Measurements from ENCODE around the gene PYCARD.

- TF ChIP-seq EP300 (IDR thresholded peaks at IDR 0.05; ENCODE audit: low read length), result no peak
- TF ChIP-seq CREB1 (IDR thresholded peaks at IDR 0.05), result no peak
- TF ChIP-seq CREB1 (CRISPR knock-in tag; IDR thresholded peaks at IDR 0.05), result no peak
- TF ChIP-seq HBP1 (CRISPR knock-in tag; IDR thresholded peaks at IDR 0.05), result no peak
- TF ChIP-seq SP2 (IDR thresholded peaks at IDR 0.05; ENCODE audit: extremely low read depth, low read depth, low read length, poor library complexity, severe bottlenecking), result no peak
- TF ChIP-seq POLR2AphosphoS5 (IDR thresholded peaks at IDR 0.05; ENCODE audit: control insufficient read depth, insufficient read depth, low read depth, low read length), result no peak
- no peak for TF ChIP-seq HNRNPK (IDR thresholded peaks at IDR 0.05; ENCODE audit: low read depth, low read length, poor library complexity, severe bottlenecking)
- TF ChIP-seq YY1 (IDR thresholded peaks at IDR 0.05; ENCODE audit: borderline replicate concordance in 1 of 3, control insufficient read depth in 1 of 3, extremely low read depth in 1 of 3, insufficient read depth in 3 of 3, insufficient read length in 1 of 3, insufficient replicate concordance in 2 of 3, low read depth in 1 of 3, low read length in 2 of 3), result no peak
- TF ChIP-seq GABPA (tag; conservative IDR thresholded peaks at IDR 0.05; ENCODE audit: low read depth), result no peak
- no peak for TF ChIP-seq FOXJ3 (CRISPR knock-in tag; IDR thresholded peaks at IDR 0.05)
- TF ChIP-seq, protein P1, sequence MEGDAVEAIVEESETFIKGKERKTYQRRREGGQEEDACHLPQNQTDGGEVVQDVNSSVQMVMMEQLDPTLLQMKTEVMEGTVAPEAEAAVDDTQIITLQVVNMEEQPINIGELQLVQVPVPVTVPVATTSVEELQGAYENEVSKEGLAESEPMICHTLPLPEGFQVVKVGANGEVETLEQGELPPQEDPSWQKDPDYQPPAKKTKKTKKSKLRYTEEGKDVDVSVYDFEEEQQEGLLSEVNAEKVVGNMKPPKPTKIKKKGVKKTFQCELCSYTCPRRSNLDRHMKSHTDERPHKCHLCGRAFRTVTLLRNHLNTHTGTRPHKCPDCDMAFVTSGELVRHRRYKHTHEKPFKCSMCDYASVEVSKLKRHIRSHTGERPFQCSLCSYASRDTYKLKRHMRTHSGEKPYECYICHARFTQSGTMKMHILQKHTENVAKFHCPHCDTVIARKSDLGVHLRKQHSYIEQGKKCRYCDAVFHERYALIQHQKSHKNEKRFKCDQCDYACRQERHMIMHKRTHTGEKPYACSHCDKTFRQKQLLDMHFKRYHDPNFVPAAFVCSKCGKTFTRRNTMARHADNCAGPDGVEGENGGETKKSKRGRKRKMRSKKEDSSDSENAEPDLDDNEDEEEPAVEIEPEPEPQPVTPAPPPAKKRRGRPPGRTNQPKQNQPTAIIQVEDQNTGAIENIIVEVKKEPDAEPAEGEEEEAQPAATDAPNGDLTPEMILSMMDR (IDR thresholded peaks at IDR 0.05 in 2 of 3, conservative IDR thresholded peaks at IDR 0.05 in 1 of 3; ENCODE audit: insufficient read depth in 2 of 3, low read depth in 1 of 3, low read length in 3 of 3), result no peak
- TF ChIP-seq, protein P2, sequence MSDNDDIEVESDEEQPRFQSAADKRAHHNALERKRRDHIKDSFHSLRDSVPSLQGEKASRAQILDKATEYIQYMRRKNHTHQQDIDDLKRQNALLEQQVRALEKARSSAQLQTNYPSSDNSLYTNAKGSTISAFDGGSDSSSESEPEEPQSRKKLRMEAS (CRISPR knock-in tag; IDR thresholded peaks at IDR 0.05), result no peak
- no peak for TF ChIP-seq TCF7L2 (IDR thresholded peaks at IDR 0.05; ENCODE audit: low read depth, low read length)
- no peak for TF ChIP-seq E2F5 (CRISPR knock-in tag; IDR thresholded peaks at IDR 0.05)
These were observed 16.7 kb upstream of the PYCARD start for GRCh38 chr16:31219154-31219741.

All from K562 (cell line).